HG03521 (cell line): ENCODE results near the gene GCKR.
"Not testable (repeated sequence)": the region's sequence is repeated elsewhere in the genome, so short reads cannot be mapped to it uniquely, and the experiment has no call there.

Source experiments
- ATAC-seq: cut with Tn5 transposase; IDR thresholded peaks from one replicate; pipeline ENCODE4 v1.9.1; 2021; ENCODE audit warnings: mild to moderate bottlenecking, moderate library complexity; ENCODE audit not compliant: unreplicated experiment

Gene GCKR

DNA sequence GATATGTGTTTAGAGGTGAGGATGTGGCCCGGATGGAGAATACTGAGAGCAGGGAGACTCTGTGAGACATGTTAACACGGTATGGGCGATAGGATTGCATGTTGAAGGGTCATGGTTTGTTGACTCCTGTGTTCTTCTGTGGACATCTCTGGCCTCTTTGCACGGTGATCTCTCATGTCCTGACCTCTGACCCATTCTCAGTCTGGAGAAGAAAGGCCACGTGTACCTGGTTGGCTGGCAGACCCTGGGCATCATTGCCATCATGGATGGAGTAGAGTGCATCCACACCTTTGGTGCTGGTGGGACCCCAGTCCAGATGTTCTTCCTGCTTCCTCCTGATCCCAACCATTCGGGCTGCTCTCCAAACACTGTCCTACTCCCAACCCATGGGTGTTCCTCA, 9.9 kb downstream of the GCKR start:
- ATAC-seq: no peak

- no peak for ATAC-seq
Observed at GRCh38 chr2:27507293-27507692, 10.7 kb downstream of the GCKR start.

- ATAC-seq: no peak
Observed at GRCh38 chr2:27509326-27509725, 12.7 kb downstream of the GCKR start.

GRCh38 chr2:27518113-27518781, 21.6 kb downstream of the GCKR start:
- no peak for ATAC-seq

DNA sequence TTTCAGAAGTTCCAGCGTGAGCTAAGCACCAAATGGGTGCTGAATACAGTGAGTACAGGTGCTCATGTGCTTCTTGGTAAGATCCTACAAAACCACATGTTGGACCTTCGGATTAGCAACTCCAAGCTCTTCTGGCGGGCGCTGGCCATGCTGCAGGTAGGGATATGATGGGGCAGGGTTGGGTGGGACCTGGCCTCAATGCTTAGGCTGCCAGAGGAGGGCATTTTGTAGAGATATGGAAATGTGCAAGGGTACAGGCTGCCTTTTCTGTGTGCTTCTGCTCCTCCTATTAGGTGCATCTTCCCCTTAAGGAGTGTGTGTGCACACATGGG, 22.1 kb downstream of the GCKR start:
- ATAC-seq: no peak

DNA sequence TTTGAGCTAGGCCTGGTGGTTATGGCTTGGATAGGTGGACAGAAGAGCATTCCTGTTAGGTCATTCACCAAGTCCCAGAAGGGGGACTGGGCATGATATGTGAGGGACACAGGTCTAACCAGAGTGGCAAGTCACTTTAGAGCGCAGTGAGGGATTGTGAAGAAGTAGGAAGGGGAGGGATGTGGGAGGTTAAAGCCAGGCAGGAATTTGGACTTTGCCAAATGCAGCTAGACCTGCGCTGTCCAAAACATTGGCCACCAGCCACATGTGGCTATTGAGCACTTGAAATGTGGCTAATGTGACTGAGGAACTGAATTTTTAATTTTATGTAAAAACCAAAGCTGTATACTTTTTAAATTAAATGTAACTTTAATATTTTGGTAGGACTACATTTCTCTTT, 23.7 kb downstream of the GCKR start:
- ATAC-seq: no peak

- no peak for ATAC-seq
Observed at GRCh38 chr2:27522400-27522945, 25.8 kb downstream of the GCKR start.

GRCh38 chr2:27527182-27527581, 30.5 kb downstream of the GCKR start:
- no peak for ATAC-seq

DNA sequence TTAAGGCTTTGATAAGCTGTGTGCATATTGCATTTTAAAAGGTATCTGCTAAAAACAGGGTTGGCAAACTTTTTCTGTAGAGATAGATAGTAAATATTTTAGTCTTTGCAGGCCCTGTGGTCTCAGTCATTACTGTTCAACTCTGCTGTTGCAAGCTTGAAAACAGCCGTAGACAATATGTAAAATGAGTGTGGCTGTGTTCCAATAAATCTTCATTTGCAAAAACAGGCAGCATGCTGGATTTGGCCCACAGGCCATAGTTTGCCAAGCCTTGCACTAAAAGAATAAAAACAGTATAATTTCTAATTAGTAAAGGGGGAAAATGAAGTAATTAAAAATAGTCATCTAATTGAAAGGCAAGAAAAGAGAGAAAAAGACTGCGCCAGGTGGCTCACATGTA, 35.3 kb downstream of the GCKR start:
- ATAC-seq: no peak

DNA sequence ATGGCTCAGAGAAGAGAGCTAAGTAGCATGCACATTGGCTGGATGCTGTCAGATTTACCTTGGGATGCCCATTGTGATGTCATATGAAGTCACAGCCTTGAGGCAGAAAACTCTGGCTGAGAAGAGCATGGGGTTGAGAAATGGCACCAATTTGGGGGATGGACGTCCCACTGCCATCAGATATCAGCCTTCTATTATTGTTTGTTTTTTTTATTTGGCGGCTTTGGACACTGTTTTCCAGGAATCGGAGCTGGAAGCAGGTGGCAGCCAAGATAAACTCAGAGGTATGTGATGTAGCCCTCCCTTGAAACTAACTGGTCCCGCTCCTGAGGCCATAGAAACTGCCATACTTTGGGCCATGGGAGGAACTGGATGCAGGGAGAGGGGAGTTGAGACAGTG, 40.6 kb downstream of the GCKR start:
- no peak for ATAC-seq

DNA sequence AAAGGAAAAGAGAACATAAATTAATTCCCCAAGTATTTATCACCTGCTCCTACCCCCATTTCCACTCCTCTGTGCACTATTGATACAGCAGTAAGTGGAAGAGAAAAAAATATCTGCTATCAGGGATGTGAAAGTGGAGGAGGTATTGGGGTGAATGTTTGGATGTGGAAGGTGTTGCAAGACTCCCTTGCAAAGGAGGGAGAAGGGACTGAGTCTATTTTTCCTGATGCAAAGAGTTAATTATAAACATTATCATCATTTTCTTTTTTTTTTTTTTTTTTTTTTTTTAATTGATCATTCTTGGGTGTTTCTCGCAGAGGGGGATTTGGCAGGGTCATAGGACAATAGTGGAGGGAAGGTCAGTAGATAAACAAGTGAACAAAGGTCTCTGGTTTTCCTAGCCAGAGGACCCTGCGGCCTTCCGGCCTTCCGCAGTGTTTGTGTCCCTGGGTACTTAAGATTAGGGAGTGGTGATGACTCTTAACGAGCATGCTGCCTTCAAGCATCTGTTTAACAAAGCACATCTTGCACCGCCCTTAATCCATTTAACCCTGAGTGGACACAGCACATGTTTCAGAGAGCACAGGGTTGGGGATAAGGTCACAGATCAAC, 42.3 kb downstream of the GCKR start:
- not testable (repeated sequence) for ATAC-seq

GRCh38 chr2:27539649-27540048, 43.0 kb downstream of the GCKR start:
- not testable (repeated sequence) for ATAC-seq

- no peak for ATAC-seq
Observed at GRCh38 chr2:27544143-27544821, 47.6 kb downstream of the GCKR start.

DNA sequence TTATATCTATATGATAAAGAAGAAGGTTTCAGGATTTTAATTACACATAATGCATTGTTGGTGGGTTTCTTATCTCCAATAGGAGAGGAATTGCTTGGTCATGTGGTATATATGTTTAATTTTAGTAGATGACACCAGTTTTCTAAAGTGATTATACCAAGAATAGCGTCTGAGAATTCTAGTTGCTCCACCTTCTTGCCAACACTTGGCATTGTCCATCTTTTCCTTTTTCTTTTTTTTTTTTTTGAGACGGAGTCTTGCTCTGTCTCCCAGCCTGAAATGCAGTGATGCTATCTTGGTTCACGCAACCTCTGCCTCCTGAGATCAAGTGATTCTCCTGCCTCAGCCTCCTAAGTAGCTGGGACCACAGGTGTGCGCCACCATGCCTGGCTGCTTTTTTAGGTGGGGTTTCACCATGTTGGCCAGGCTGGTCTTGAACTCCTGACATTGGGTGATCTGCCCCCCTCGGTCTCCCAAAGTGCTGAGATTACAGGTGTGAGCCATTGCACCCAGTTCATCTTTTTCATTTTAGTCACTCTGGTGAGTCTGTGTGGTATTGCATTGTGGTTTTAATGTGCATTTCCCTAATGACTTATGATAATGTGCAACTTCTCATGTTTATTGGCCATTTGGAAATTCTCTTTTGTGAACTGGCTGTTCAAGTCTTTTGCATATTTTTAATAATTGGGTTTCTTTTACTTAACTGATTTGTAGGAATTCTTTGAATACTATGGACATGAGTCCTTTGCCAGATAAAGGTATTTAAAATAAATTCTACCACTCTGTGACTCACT, 48.9 kb downstream of the GCKR start:
- ATAC-seq: no peak

- no peak for ATAC-seq
Observed at GRCh38 chr2:27549303-27549702, 52.7 kb downstream of the GCKR start.

DNA sequence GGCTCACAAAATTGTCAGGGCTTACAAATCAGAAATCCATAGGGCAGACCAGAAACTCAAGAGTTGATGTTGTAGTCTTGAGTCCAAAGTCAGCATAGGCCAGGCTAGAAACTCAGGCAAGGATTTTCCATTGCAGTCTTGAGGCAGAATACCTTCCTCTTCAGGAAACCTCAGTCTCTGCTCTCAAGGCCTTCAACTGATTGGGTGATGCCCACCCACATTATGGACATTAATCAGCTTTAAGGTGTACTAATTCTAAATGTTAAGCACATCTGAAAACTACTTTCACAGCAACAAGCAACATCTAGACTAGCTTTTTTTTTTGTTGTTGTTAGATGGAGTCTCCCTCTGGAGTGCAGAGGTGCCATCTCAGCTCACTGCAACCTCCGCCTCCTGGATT, 54.9 kb downstream of the GCKR start:
- ATAC-seq: no peak

- no peak for ATAC-seq
Observed at GRCh38 chr2:27552941-27553340, 56.3 kb downstream of the GCKR start.

- not testable (repeated sequence) for ATAC-seq
Observed at GRCh38 chr2:27554451-27554850, 57.8 kb downstream of the GCKR start.

GRCh38 chr2:27559228-27559627, 62.6 kb downstream of the GCKR start:
- no peak for ATAC-seq

DNA sequence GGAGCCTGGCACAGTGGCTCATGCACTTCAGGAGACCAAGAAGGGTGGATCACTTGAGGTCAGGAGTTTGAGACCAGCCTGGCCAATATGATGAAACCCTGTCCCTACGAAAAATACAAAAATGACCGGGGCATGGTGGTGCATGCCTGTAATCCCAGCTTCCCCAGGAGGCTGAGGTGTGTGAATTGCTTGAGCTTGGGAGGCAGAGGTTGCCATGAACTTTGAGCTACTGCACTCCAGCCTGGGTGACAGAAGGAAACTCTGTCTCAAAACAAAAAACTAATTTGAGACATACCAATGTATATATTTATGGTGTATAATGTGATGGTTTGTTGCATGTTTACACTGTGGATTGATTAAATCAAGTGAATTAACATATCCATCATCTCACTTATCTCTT, 64.4 kb downstream of the GCKR start:
- ATAC-seq: no peak

GRCh38 chr2:27566628-27567027, 70.0 kb downstream of the GCKR start:
- no peak for ATAC-seq
